ENCODE data around the gene ACAA2.

- TF ChIP-seq CTCF (IDR thresholded peaks at IDR 0.05; ENCODE audit: poor library complexity) (peak; percentile 50), EZH2phosphoT487 (IDR thresholded peaks at IDR 0.05; ENCODE audit: low read depth, severe bottlenecking, unreplicated experiment) (no peak)
Observed at GRCh38 chr18:49861659-49862058, 48.3 kb upstream of the ACAA2 start.
